ENCODE data around the gene PAPPA.

DNA sequence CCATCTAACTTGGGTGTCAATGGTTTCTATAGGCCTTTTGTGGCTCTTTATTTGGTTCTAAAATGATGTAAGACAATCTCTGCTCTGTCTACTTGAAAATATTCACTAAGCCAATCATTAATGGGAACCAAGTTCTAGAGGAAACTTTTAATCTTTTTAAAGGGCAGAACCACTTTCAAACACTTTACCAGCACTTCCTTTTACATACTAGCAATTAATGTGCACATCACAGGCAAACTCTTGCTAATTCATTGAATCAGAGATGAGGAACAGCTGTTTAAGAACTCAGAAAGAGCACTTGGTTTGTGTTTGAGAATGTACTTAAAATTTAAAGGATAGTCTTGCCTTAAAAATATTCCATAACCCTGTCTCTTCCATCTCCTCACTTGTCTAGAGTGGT, 83.4 kb downstream of the PAPPA start:
- TF ChIP-seq, protein P1, sequence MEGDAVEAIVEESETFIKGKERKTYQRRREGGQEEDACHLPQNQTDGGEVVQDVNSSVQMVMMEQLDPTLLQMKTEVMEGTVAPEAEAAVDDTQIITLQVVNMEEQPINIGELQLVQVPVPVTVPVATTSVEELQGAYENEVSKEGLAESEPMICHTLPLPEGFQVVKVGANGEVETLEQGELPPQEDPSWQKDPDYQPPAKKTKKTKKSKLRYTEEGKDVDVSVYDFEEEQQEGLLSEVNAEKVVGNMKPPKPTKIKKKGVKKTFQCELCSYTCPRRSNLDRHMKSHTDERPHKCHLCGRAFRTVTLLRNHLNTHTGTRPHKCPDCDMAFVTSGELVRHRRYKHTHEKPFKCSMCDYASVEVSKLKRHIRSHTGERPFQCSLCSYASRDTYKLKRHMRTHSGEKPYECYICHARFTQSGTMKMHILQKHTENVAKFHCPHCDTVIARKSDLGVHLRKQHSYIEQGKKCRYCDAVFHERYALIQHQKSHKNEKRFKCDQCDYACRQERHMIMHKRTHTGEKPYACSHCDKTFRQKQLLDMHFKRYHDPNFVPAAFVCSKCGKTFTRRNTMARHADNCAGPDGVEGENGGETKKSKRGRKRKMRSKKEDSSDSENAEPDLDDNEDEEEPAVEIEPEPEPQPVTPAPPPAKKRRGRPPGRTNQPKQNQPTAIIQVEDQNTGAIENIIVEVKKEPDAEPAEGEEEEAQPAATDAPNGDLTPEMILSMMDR (IDR thresholded peaks at IDR 0.05; ENCODE audit: insufficient read depth, low read depth, low read length) = no peak
- no peak for TF ChIP-seq EZH2 (IDR thresholded peaks at IDR 0.05; ENCODE audit: insufficient read depth, low read length)
